Measurements from ENCODE around the gene GALNT2.
A peak's percentile ranks its signal among the peaks of the same experiment; 100 is the strongest.

The GALNT2 gene

DNA sequence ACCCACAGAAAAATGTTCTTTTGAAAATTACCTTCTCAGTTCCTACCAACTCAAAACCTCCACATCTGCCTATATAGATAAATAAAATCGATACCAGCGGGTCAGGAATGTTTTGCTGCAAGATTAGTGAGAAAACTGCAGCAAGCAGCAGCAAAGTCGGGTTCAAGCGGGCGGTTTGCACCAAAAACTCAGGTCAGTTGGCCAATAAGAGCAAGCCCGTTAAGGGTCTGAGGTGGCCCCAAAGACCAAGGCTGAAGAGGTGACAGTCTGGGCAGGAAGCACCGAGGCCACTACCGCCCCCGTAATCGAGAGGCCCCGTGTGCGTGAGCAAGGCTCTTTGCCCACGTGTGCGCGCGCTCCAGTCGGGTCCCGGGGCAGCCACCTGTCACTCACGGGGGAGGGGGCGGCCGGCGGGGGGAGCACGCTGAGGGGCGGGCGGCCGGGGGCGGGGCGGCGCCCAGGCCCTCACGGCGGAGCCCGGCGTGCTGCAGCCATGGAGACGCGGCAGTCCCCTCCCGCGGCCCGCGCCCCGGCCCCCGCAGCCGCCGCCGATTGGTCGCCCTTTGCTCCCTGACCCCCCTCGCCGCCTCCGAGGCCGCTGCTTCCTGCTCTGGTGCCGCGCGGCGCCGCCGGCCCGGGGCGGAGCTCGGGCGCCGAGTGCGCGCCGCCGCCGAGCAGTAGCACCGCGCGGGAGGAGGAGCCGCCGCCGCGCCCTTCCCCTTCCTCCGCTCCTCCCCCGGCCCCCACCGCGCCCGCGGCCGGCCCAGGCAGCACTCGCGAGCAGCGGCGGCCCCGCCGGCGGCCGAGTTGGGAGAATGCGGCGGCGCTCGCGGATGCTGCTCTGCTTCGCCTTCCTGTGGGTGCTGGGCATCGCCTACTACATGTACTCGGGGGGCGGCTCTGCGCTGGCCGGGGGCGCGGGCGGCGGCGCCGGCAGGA, at the start of gene GALNT2:
Gene GALNT2, plus strand, starts transcription at position 773 of the 939 bp plus-strand sequence. Its CDS starts 43 bp downstream, at position 816.
- peak; percentile 93 for DNase-seq

- DNase-seq = no peak
These were observed 46.6 kb upstream of the GALNT2 start for GRCh38 chr1:230020451-230020850.

- DNase-seq = no peak
These were observed 44.2 kb upstream of the GALNT2 start for GRCh38 chr1:230022666-230023380.

DNA sequence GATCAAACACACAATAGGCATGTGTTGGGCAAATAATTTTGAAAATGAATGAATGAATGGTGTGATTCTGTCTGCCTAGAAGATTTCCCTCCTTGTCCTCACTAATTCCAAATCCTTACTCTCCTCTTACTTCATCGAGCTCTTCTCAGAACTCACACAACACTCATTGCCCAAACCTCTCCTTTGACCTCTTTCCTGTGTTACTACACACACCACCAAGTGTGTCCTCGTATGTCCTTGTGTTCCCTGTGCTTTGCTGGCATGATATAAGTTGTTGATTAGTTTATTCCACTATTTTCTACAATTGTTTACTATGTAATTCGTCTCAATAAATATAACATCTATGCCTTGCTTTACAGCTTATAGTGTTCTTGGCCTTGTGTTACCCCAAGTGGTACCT, 41.4 kb upstream of the GALNT2 start:
- DNase-seq = no peak

GRCh38 chr1:230026139-230026538, 40.9 kb upstream of the GALNT2 start:
- DNase-seq = no peak

DNA sequence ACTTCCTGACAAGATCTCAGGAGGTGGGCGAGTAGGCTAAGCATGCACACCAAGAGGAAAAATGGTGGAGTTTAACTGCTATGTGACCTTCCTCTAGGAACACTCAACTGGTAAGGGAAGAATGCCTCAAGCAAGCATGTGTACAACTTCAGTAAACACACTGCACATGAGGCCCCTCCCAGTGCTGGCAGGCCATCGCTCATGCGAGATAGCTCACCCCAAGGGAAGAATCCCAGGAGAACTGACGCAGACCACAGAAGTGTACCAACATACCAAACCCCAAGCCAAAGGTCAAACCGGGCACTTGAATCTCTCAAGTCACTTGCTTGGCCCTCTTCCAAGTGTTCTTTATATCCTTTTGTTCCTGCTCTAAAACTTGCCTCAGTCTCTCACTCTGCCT, 40.5 kb upstream of the GALNT2 start:
- no peak for DNase-seq

- DNase-seq = no peak
These were observed 38.3 kb upstream of the GALNT2 start for GRCh38 chr1:230028602-230029223.

GRCh38 chr1:230029244-230029941, 37.6 kb upstream of the GALNT2 start:
- no peak for DNase-seq

DNA sequence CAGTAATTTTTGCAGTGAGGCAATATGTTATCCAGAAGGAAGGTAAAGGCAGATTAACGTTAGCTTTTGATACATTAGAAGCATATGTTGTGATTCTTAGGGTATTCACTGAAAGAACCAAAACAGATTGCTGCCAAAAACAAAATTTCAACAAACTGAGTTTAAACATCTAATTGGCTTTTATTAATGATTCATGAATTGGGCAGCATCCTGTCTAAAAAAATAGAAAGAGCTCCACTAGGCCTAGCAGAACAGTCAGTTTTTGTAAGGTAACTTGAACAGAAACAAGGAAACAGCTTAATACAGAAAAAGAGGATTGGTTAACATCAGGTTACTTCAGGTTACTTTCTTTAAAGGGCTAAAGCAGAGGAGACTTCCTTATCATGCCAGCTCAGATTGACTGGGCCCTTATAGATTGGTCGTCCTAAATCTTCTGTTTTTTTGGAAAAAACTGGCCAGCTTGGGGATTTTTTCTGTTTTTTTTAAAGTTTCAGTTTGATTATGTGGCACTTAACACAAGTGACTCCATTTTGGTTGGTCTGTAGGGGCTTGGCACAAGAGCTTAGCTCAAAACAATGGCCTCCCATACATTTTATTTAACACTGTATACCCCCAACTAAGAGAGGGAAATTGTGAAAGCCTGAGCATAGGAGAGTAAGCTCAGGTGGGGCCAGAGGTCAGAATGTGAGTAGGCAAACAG, 36.8 kb upstream of the GALNT2 start:
- DNase-seq = no peak

DNA sequence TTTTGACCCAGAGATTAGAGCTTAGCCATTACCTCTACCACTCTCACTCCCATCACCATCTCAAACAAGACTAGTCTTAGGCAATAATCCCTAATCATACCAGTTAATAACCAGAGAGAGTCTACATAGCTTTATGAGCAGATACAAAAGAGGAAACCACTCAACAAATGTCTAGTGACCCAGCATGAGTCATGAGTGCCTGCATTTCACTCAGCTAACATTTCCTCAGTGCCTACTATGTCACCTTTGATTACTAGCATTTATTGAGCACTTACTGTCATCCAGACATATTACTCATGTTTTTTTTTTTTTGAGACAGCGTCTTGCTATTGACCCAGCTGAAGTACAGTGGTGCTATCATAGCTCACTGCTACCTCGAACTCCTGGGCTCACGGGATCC, 35.9 kb upstream of the GALNT2 start:
- peak; percentile 14 for DNase-seq

GRCh38 chr1:230032516-230033281, 34.3 kb upstream of the GALNT2 start:
- no peak for DNase-seq

- no peak for DNase-seq
These were observed 29.8 kb upstream of the GALNT2 start for GRCh38 chr1:230037261-230037660.

GRCh38 chr1:230040440-230040839, 26.6 kb upstream of the GALNT2 start:
- DNase-seq = no peak

- no peak for DNase-seq
These were observed 24.0 kb upstream of the GALNT2 start for GRCh38 chr1:230043081-230043480.

DNA sequence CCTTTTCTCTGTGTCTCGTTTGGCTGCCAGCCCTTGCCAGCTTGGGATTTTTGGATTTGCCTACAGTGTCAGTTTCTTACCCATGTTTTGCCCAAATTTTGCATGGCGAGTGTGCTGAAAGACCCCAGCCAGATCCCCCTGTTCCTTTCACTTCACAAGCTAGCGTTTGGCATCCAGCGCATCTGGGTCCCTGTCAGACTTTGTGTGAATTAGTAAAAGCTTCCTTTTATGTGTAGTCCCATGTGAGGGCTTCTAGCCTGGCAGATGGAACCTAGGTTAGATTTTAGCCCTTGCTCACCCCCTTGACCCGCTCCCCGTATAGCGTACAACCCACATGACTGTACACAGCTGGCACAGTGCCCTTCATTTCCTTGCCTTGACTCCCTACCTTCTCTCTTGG, 22.3 kb upstream of the GALNT2 start:
- DNase-seq = no peak

- DNase-seq = no peak
These were observed 19.7 kb upstream of the GALNT2 start for GRCh38 chr1:230047114-230047865.

- DNase-seq = no peak
These were observed 18.7 kb upstream of the GALNT2 start for GRCh38 chr1:230048322-230048721.

DNA sequence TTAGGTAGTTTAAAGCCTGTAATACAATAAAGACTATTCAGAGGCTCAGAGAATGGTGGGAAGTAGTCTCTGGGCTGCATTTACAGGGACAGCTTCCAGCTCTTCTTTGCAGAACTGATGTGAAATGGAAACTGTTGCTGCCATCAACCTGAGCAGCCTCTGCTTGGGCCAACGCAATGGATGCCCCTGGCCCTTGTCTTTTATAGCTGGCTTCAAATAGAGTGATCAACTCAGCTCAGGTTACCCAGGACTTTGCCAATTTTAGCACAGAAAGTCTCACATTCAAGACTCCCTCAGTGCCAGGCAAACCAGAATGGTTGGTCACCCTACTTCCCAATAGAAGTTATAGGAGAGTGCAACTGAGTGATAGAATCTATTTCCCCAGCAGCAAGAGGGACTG, 18.1 kb upstream of the GALNT2 start:
- no peak for DNase-seq

GRCh38 chr1:230049731-230050130, 17.3 kb upstream of the GALNT2 start:
- no peak for DNase-seq

GRCh38 chr1:230050973-230051735, 15.9 kb upstream of the GALNT2 start:
- no peak for DNase-seq
